ENCODE measurements around the gene ERFL.

GRCh38 chr19:41932259-41932719, 4.0 kb upstream of the ERFL start:
- TF ChIP-seq, protein P1, sequence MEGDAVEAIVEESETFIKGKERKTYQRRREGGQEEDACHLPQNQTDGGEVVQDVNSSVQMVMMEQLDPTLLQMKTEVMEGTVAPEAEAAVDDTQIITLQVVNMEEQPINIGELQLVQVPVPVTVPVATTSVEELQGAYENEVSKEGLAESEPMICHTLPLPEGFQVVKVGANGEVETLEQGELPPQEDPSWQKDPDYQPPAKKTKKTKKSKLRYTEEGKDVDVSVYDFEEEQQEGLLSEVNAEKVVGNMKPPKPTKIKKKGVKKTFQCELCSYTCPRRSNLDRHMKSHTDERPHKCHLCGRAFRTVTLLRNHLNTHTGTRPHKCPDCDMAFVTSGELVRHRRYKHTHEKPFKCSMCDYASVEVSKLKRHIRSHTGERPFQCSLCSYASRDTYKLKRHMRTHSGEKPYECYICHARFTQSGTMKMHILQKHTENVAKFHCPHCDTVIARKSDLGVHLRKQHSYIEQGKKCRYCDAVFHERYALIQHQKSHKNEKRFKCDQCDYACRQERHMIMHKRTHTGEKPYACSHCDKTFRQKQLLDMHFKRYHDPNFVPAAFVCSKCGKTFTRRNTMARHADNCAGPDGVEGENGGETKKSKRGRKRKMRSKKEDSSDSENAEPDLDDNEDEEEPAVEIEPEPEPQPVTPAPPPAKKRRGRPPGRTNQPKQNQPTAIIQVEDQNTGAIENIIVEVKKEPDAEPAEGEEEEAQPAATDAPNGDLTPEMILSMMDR (IDR thresholded peaks at IDR 0.05; ENCODE audit: low read depth, low read length): no peak
- TF ChIP-seq EZH2phosphoT487 (IDR thresholded peaks at IDR 0.05; ENCODE audit: low read depth): no peak

Data from OCI-LY3 (cell line).